ENCODE results near the gene C17orf114.

The C17orf114 gene

DNA sequence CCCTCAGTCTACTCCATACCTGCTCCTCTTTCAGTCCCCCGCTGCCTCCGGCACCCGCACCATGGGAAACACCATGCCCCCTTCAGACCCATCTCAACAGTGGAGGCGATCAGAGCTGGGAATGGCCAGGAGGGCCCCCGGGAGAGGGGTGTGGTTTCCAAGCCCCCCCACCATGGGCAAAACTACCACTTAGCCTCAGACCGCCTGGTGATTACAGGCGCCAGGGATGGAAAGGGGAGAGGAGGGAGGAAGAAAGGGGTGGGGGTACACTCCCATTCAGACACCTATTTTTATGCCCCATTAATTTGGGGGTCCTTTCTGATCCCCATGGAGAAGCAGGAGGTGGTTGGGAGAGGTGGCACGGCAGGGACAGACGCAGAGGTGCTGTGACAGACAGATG lies at the start of gene C17orf114:
Gene C17orf114 (minus strand): TSS at position 101 of the 400 bp plus-strand sequence.
- no peak within 1 kb of the TSS for H3K9ac ChIP-seq (ENCODE audit: low read length in 3 of 3)
- no peaks in the 10 kb centered on the region for H3K27me3 ChIP-seq (ENCODE audit: control insufficient read depth, insufficient read depth, low read length)
- FAIRE-seq (no peak), DNase-seq (no peak)
- intact Hi-C loops (cut with DNase I) = no loop called here
- TF ChIP-seq, protein P1, sequence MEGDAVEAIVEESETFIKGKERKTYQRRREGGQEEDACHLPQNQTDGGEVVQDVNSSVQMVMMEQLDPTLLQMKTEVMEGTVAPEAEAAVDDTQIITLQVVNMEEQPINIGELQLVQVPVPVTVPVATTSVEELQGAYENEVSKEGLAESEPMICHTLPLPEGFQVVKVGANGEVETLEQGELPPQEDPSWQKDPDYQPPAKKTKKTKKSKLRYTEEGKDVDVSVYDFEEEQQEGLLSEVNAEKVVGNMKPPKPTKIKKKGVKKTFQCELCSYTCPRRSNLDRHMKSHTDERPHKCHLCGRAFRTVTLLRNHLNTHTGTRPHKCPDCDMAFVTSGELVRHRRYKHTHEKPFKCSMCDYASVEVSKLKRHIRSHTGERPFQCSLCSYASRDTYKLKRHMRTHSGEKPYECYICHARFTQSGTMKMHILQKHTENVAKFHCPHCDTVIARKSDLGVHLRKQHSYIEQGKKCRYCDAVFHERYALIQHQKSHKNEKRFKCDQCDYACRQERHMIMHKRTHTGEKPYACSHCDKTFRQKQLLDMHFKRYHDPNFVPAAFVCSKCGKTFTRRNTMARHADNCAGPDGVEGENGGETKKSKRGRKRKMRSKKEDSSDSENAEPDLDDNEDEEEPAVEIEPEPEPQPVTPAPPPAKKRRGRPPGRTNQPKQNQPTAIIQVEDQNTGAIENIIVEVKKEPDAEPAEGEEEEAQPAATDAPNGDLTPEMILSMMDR (IDR thresholded peaks at IDR 0.05; ENCODE audit: borderline replicate concordance, extremely low read depth, insufficient read depth) = no peak
- H3K9me3 ChIP-seq (ENCODE audit: control insufficient read depth in 2 of 3, insufficient read depth in 1 of 3, low read length in 3 of 3) = no peaks in the 10 kb centered on the region
- H3K36me3 ChIP-seq (ENCODE audit: control insufficient read depth in 2 of 3, insufficient read depth in 3 of 3, low read length in 3 of 3) = peaks cover 5 to 19% (median 11%) of the 10 kb centered on the region in 3 donors
- H3K4me3 ChIP-seq (ENCODE audit: low read length in 3 of 3) = no peak within 1 kb of the TSS
- no peak within 1 kb of the TSS for H3K27ac ChIP-seq (ENCODE audit: low read depth in 2 of 2, low read length in 2 of 2)
- no peaks in the 10 kb centered on the region for H3K4me1 ChIP-seq (ENCODE audit: control insufficient read depth in 2 of 3, insufficient read depth in 2 of 3, low read depth in 1 of 3, low read length in 3 of 3)

DNA sequence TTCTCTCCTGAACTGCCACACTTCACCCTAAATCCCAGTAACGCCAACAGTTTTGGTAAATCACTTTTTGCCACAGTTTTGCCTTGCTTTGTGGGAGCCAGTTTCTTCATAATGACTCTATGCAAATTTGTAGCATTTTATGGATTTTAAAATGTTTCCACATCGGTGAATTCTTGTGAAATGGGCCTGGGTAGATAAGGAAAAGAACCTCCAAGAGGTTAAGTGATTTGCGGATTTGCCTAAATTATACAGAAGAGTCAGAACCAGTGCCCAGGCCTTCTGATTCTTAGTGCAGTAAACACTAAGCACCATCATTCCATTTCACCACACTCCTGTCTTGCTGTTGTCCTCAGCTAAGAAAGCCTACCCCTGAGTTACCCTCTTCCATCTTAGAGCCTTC lies 49.0 kb upstream of the C17orf114 start:
- H3K27ac ChIP-seq (ENCODE audit: low read depth in 2 of 2, low read length in 2 of 2) = no peak overlapping the region
- TF ChIP-seq, protein P1 (IDR thresholded peaks at IDR 0.05; ENCODE audit: borderline replicate concordance, extremely low read depth, insufficient read depth) = no peak
- peaks cover 0 to 2% (median 0%) of the 10 kb centered on the region in 3 donors for H3K36me3 ChIP-seq (ENCODE audit: control insufficient read depth in 2 of 3, insufficient read depth in 3 of 3, low read length in 3 of 3)
- H3K4me3 ChIP-seq (ENCODE audit: low read length in 3 of 3) = no peak overlapping the region
- intact Hi-C loops (cut with DNase I) = no loop called here
- FAIRE-seq (no peak), DNase-seq (no peak)
- no peak overlapping the region for H3K9ac ChIP-seq (ENCODE audit: low read length in 3 of 3)
- no peaks in the 10 kb centered on the region for H3K9me3 ChIP-seq (ENCODE audit: control insufficient read depth in 2 of 3, insufficient read depth in 1 of 3, low read length in 3 of 3)
- peaks cover 0 to 19% (median 18%) of the 10 kb centered on the region in 3 donors for H3K4me1 ChIP-seq (ENCODE audit: control insufficient read depth in 2 of 3, insufficient read depth in 2 of 3, low read depth in 1 of 3, low read length in 3 of 3)
- no peaks in the 10 kb centered on the region for H3K27me3 ChIP-seq (ENCODE audit: control insufficient read depth, insufficient read depth, low read length)

GRCh38 chr17:4850246-4850645 lies 48.1 kb upstream of the C17orf114 start:
- no peak overlapping the region for H3K9ac ChIP-seq (ENCODE audit: low read length in 3 of 3)
- H3K9me3 ChIP-seq (ENCODE audit: control insufficient read depth in 2 of 3, insufficient read depth in 1 of 3, low read length in 3 of 3) = no peaks in the 10 kb centered on the region
- H3K27me3 ChIP-seq (ENCODE audit: control insufficient read depth, insufficient read depth, low read length) = no peaks in the 10 kb centered on the region
- FAIRE-seq (no peak), DNase-seq (peak in 1 of 5 donors; percentile 66)
- H3K36me3 ChIP-seq (ENCODE audit: control insufficient read depth in 2 of 3, insufficient read depth in 3 of 3, low read length in 3 of 3) = peaks cover 0 to 2% (median 0%) of the 10 kb centered on the region in 3 donors
- no peak overlapping the region for H3K4me3 ChIP-seq (ENCODE audit: low read length in 3 of 3)
- peaks cover 0 to 23% (median 21%) of the 10 kb centered on the region in 3 donors for H3K4me1 ChIP-seq (ENCODE audit: control insufficient read depth in 2 of 3, insufficient read depth in 2 of 3, low read depth in 1 of 3, low read length in 3 of 3)
- intact Hi-C loops (cut with DNase I) = no loop called here
- no peak overlapping the region for H3K27ac ChIP-seq (ENCODE audit: low read depth in 2 of 2, low read length in 2 of 2)
- TF ChIP-seq, protein P1 (IDR thresholded peaks at IDR 0.05; ENCODE audit: borderline replicate concordance, extremely low read depth, insufficient read depth) = no peak

DNA sequence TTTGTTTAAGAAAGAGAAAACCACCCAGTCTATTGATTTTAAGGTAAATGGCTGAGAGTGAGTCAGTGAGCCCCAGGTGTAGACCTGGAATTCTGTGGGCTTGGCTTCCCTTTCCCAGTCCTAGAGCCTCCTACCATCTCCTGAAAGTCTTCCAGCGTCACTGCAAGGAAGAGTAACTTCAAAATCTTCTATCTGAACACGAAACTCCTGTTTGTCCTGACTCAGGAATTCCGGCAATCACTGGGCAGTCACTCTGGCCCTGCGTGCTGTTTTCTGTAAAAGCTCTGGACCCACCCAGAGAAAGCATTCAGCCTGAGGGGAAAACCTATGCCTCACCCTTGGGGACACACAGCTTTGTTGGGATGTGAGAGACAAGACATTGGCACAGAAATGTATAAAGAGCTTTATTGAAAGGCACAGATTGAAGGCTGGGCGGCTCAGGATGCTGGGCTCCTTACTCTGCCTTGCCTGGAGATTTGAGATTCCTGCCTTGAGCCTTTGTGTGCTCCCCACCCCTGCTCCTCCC lies 46.9 kb upstream of the C17orf114 start:
- H3K4me3 ChIP-seq (ENCODE audit: low read length in 3 of 3) = no peak overlapping the region
- peaks cover 0 to 23% (median 21%) of the 10 kb centered on the region in 3 donors for H3K4me1 ChIP-seq (ENCODE audit: control insufficient read depth in 2 of 3, insufficient read depth in 2 of 3, low read depth in 1 of 3, low read length in 3 of 3)
- FAIRE-seq (no peak), DNase-seq (peak in 1 of 5 donors; percentile 48)
- H3K9me3 ChIP-seq (ENCODE audit: control insufficient read depth in 2 of 3, insufficient read depth in 1 of 3, low read length in 3 of 3) = no peaks in the 10 kb centered on the region
- intact Hi-C loops (cut with DNase I) = no loop called here
- no peak overlapping the region for H3K9ac ChIP-seq (ENCODE audit: low read length in 3 of 3)
- no peak overlapping the region for H3K27ac ChIP-seq (ENCODE audit: low read depth in 2 of 2, low read length in 2 of 2)
- peaks cover 0 to 2% (median 0%) of the 10 kb centered on the region in 3 donors for H3K36me3 ChIP-seq (ENCODE audit: control insufficient read depth in 2 of 3, insufficient read depth in 3 of 3, low read length in 3 of 3)
- no peaks in the 10 kb centered on the region for H3K27me3 ChIP-seq (ENCODE audit: control insufficient read depth, insufficient read depth, low read length)
- TF ChIP-seq, protein P1 (IDR thresholded peaks at IDR 0.05; ENCODE audit: borderline replicate concordance, extremely low read depth, insufficient read depth) = no peak
